Right renal pelvis (tissue), 4 donors: ENCODE data around the gene BOK. TPM values are rescaled to one million over a fixed set of nuclear protein-coding genes. Genes with fewer than 3 reads are reported as not detected.

Experiments used
- DNase-seq, 4 donors: peaks; one replicate each; pipeline ENCODE4 v3.0.0-alpha.2; 2013; ENCODE audit warnings: low read depth in 4 of 4, low spot score in 3 of 4, missing footprints in 1 of 4
- polyA plus RNA-seq, 4 donors: library from polyadenylated mRNA; unstranded; fragments of 120-200 nt; gene quantifications; one replicate each; pipeline ENCODE4 v1.2.1, GENCODE V29; 2013; ENCODE audit not compliant: insufficient read length in 4 of 4

Gene BOK
- polyA plus RNA-seq, 4 donors: 19.7 to 32.1 (median 24.2) TPM

- DNase-seq: no peak
Observed at GRCh38 chr2:241617431-241618154, 59.0 kb downstream of the BOK start.

- no peak for DNase-seq
Observed at GRCh38 chr2:241618296-241618805, 59.8 kb downstream of the BOK start.

- DNase-seq: no peak
Observed at GRCh38 chr2:241618829-241619228, 60.3 kb downstream of the BOK start.

- DNase-seq: no peak
Observed at GRCh38 chr2:241619597-241620418, 61.3 kb downstream of the BOK start.

GRCh38 chr2:241620419-241620769, 61.8 kb downstream of the BOK start:
- DNase-seq: no peak

Other genes with a start within 250 kb of the BOK start
- 100 to 1,000 TPM; 311 to 400 (median 321) TPM for gene HDLBP, start 243.1 kb upstream of the BOK start, polyA plus RNA-seq
- gene SEPTIN2, start 242.8 kb upstream of the BOK start, polyA plus RNA-seq: 100 to 1,000 TPM; 539 to 647 (median 628) TPM
- 10 to 100 TPM; 52.9 to 58.1 (median 54.9) TPM for gene FARP2, start 202.5 kb upstream of the BOK start, polyA plus RNA-seq
- gene STK25, start 50.2 kb upstream of the BOK start, polyA plus RNA-seq: 100 to 1,000 TPM; 176 to 209 (median 195) TPM
- 10 to 100 TPM; 54.3 to 71.4 (median 59.2) TPM for gene THAP4, start 78.4 kb downstream of the BOK start, polyA plus RNA-seq
- 10 to 100 TPM; 68.3 to 87.6 (median 76.0) TPM for gene ATG4B, start 78.9 kb downstream of the BOK start, polyA plus RNA-seq
- 10 to 100 TPM; 33.6 to 45.9 (median 35.6) TPM for gene DTYMK, start 128.1 kb downstream of the BOK start, polyA plus RNA-seq
- 10 to 100 TPM; 35.4 to 43.6 (median 42.3) TPM for gene ING5, start 143.3 kb downstream of the BOK start, polyA plus RNA-seq
- 10 to 100 TPM; 31.8 to 48.5 (median 38.0) TPM for gene D2HGDH, start 175.9 kb downstream of the BOK start, polyA plus RNA-seq
- gene GAL3ST2, start 218.1 kb downstream of the BOK start, polyA plus RNA-seq: under 1 TPM; 0.18 to 0.92 (median 0.43) TPM